GM12874 (cell line): Measurements from ENCODE around the gene SLC16A10.

Experiments
- TF ChIP-seq, protein P1 (sequence below): IDR thresholded peaks from 2 replicates; pipeline ENCODE4 v1.5.1; 2011; ENCODE audit warnings: low read depth, mild to moderate bottlenecking, control low read depth, low read length, moderate library complexity; ENCODE audit not compliant: insufficient read depth

The SLC16A10 gene

DNA sequence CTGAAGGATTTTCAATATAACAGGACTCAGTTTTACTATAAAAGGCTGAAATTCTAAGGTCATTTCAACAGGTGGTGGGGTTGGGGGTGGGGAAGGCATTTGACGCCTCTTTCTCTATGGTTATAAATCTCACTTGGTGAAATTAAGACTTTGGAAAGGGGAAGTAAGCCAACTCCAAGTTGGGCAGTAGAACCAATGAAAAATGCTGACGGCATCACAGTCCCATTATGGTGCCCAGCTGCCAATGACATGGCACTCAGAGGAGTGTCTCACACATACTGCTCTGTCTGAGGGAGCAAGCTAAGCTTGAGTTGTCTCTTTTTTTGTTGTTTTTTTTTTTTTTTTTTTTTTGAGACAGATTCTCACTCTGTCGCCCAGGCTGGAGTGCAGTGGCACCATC lies 4.7 kb downstream of the SLC16A10 start:
- TF ChIP-seq, protein P1, sequence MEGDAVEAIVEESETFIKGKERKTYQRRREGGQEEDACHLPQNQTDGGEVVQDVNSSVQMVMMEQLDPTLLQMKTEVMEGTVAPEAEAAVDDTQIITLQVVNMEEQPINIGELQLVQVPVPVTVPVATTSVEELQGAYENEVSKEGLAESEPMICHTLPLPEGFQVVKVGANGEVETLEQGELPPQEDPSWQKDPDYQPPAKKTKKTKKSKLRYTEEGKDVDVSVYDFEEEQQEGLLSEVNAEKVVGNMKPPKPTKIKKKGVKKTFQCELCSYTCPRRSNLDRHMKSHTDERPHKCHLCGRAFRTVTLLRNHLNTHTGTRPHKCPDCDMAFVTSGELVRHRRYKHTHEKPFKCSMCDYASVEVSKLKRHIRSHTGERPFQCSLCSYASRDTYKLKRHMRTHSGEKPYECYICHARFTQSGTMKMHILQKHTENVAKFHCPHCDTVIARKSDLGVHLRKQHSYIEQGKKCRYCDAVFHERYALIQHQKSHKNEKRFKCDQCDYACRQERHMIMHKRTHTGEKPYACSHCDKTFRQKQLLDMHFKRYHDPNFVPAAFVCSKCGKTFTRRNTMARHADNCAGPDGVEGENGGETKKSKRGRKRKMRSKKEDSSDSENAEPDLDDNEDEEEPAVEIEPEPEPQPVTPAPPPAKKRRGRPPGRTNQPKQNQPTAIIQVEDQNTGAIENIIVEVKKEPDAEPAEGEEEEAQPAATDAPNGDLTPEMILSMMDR: no peak

DNA sequence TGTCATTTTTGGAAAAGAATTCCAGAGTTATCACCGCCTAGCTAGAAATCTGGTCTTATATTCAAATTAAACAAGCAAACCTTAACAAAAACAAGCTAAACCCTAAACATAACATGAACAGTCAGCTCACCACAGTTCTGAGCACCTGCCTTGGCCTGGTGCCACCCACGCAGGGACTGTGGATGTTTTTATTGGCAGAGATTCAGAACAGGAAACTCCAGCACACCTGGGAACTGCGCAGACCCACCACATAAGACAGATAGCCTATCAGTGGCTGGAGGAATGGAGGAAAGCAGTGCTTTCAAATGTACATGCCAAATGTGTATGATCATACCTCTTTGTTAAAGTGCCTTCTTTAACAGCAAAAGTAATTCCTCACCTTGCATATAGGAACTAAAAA lies 8.9 kb downstream of the SLC16A10 start:
- TF ChIP-seq, protein P1: no peak

DNA sequence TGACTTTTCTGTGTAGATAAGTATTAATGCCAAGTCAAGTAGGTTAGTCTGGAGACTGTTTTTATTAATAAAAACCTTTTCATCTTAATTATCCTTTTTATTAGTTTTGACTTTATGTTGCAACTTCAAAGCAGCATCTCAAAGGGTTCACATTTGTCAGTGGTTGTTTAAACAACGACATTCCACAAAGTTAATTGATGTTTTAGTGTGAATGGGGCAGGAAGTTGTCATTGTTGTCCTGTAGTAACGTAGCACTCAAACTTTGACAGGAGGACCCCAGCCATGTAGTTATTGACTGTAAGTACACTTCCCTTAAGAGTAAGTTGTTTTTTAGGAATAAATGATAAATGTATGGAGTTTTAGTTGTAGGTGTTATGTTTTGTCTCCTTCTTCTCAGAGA lies 11.3 kb downstream of the SLC16A10 start:
- TF ChIP-seq, protein P1: no peak

DNA sequence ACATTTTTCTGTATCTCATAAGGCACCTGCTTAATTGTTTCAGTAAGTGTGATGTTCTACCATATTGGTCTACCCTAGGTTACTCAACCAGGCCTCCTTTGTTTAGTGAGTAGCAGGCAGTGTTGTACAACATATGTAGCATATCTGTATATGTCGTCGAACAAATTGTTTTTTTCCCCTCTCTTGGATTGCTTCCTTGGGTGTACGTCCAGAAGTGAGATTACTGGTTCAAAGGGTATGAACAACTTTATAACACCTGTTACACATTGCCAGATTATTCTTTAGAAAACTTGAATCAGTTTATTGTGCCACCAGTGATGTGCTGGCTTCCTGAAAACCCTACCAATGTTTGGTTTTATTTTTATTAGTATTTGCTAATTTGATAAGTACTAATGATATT lies 14.7 kb downstream of the SLC16A10 start:
- TF ChIP-seq, protein P1: no peak

DNA sequence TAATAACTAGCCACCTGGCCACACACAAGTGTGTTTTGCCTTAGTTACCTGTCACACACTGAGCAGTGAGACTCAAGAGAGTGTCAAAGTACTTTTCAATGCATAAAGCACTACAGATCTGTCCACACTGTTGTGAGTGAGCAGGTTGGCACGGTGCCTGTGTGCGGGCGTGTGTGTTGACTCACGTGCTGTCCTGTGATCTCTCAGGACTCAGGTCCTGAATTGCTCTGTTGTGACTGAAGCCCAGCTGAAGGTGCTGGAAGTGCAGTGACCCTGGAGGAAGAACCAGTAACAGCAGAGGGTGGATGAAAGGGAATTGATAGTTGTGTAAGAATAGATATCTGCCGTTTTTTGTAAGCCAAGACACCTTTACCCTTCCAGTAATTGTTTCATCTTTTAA lies 18.3 kb downstream of the SLC16A10 start:
- TF ChIP-seq, protein P1: no peak

DNA sequence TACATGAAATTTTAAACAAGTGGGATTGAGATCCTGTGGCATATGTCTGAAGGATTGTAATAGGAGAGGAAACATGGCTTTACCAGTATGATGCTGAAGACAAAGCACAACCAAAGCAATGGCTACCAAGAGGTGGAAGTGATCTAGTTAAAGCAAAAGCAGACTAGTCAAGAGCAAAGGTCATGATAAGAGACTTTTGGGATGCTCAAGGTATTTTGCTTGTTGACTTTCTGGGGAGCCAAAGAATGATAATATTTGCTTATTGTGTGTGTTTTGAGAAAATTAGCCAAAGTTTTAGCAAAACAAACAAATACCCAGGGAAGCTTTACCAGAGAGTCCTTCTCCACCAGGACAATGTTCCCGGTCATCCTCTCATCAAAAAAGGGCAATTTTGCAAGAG lies 20.3 kb downstream of the SLC16A10 start:
- TF ChIP-seq, protein P1: no peak

DNA sequence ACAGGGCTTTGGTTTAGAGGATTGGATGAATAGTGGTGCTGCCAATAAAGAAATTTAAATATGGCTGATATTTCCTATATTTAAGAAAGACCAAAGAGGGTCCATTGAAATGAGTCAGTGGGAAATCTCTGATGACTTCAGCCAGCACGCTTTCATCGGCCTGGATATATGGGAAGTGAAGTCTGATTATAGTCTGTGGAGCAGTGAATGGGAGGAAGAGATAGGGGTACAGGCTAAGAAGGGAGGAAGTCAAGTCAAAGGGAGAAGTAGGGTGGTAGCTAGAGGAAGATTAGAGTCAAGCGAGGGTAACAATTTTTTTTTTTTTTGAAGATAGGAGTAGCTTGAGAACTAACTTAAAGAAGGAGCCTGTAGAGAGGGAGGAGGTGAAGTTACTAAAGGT lies 22.7 kb downstream of the SLC16A10 start:
- TF ChIP-seq, protein P1: no peak
